ENCODE data around the gene NECAB3.

DNA sequence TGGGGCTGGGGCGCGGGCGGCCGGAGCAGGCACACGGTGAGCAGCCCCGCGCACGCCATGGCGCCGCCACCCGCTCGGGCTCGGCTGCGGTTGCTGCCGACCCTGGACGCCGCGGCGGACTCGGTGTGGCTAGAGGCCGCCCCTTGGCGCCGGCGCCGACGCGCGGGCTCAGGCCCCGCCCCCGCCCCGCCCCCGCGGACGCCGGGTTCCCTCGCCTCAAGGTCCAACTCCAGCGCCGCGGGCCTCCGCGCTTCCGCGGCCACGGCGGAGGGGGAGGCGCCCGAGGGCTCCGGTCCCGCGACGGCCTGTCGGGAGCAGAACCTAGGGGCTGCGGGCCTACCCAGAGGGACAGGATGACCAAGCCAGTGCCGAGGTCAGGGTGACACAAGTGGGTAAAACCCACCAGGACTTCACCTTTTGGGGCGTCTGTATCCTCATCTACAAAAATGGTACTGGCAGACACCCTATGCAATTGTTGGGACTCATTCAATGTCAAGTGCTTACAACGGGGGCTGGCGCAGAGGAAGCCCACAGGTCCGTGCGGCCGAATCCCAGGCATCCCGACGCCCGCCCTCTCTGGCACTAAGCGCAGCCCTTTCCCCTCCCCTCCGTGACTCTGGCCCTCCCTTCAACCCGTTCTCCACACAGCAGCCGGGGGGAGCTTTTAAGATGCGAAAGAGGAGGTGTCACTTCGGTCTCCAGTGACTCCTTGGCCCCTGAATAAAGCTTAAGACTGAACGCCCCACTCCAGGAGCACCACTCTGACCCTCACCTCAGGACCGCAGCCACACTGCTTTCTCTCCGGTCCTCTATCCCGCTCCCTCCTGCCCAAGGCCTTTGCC is at the start of gene NECAB3:
- TF ChIP-seq POLR2AphosphoS5 (IDR thresholded peaks at IDR 0.05; ENCODE audit: low read depth) (peak; percentile 17; the same call in 1 of the 2 replicates), REST (IDR thresholded peaks at IDR 0.05; ENCODE audit: insufficient replicate concordance, low read depth) (no peak)

Measured in HL-60 (cell line).